Dendritic cell treated with granulocyte-macrophage colony-stimulating factor and Interleukin-4, amounts not matched to agents 40 ng/mL and 50 ng/mL, for 4 days (primary cell): ENCODE measurements around the gene CD209.

Experiments
- H3K27ac Mint-ChIP-seq: one replicate; pipeline ENCODE4 v1.8.0; 2022; ENCODE audit warnings: mild to moderate bottlenecking, mixed read lengths
- H3K27me3 Mint-ChIP-seq: one replicate; pipeline ENCODE4 v1.8.0; 2022; ENCODE audit warnings: mild to moderate bottlenecking, mixed read lengths
- H3K36me3 Mint-ChIP-seq: one replicate; pipeline ENCODE4 v1.8.0; 2022; ENCODE audit warnings: low read depth, mixed read lengths
- H3K4me1 Mint-ChIP-seq: one replicate; pipeline ENCODE4 v1.8.0; 2022; ENCODE audit warnings: low read depth, mixed read lengths
- H3K4me3 Mint-ChIP-seq: one replicate; pipeline ENCODE4 v1.8.0; 2022; ENCODE audit warnings: mild to moderate bottlenecking, moderate library complexity, mixed read lengths
- H3K9me3 Mint-ChIP-seq: one replicate; pipeline ENCODE4 v1.8.0; 2022; ENCODE audit warnings: mixed read lengths
- intact Hi-C: fragments of 100-400 bp; cut with micrococcal nuclease; formaldehyde crosslinking; loops from one replicate; pipeline ENCODE4 v1.15.0; 2022

CD209 gene

GRCh38 chr19:7729211-7729610, 18.1 kb downstream of the CD209 start:
- peak overlapping the region; percentile 90 for H3K27ac Mint-ChIP-seq
- H3K27me3 Mint-ChIP-seq: no peaks in the 10 kb centered on the region
- no peaks in the 10 kb centered on the region for H3K9me3 Mint-ChIP-seq
- H3K36me3 Mint-ChIP-seq: peaks cover 58% of the 10 kb centered on the region
- H3K4me3 Mint-ChIP-seq: peak overlapping the region; percentile 78
- intact Hi-C loops: no loop called here
- H3K4me1 Mint-ChIP-seq: peaks cover 76% of the 10 kb centered on the region

- no peaks in the 10 kb centered on the region for H3K9me3 Mint-ChIP-seq
- peaks cover 65% of the 10 kb centered on the region for H3K4me1 Mint-ChIP-seq
- intact Hi-C loops: no loop called here
- H3K4me3 Mint-ChIP-seq: no peak overlapping the region
- peaks cover 49% of the 10 kb centered on the region for H3K36me3 Mint-ChIP-seq
- no peaks in the 10 kb centered on the region for H3K27me3 Mint-ChIP-seq
- H3K27ac Mint-ChIP-seq: no peak overlapping the region
Observed at GRCh38 chr19:7725791-7726190, 21.5 kb downstream of the CD209 start.

- no peaks in the 10 kb centered on the region for H3K9me3 Mint-ChIP-seq
- intact Hi-C loops: no loop called here
- H3K4me1 Mint-ChIP-seq: peaks cover 54% of the 10 kb centered on the region
- H3K27ac Mint-ChIP-seq: no peak overlapping the region
- H3K27me3 Mint-ChIP-seq: no peaks in the 10 kb centered on the region
- H3K4me3 Mint-ChIP-seq: no peak overlapping the region
- H3K36me3 Mint-ChIP-seq: peaks cover 18% of the 10 kb centered on the region
Observed at GRCh38 chr19:7722231-7722651, 25.1 kb downstream of the CD209 start.

GRCh38 chr19:7720351-7720750, 27.0 kb downstream of the CD209 start:
- Mint-ChIP-seq H3K9me3 (no peaks in the 10 kb centered on the region), H3K4me3 (no peak overlapping the region), H3K27ac (peak overlapping the region; percentile 43), H3K36me3 (peaks cover 6% of the 10 kb centered on the region), H3K4me1 (peaks cover 42% of the 10 kb centered on the region), H3K27me3 (no peaks in the 10 kb centered on the region)
- intact Hi-C loops: no loop called here

GRCh38 chr19:7718668-7719067, 28.7 kb downstream of the CD209 start:
- Mint-ChIP-seq H3K9me3 (no peaks in the 10 kb centered on the region), H3K36me3 (no peaks in the 10 kb centered on the region), H3K4me3 (no peak overlapping the region), H3K27me3 (no peaks in the 10 kb centered on the region), H3K4me1 (peaks cover 55% of the 10 kb centered on the region), H3K27ac (peak overlapping the region; percentile 45)
- intact Hi-C loops: no loop called here

GRCh38 chr19:7716762-7717161, 30.6 kb downstream of the CD209 start:
- no peaks in the 10 kb centered on the region for H3K36me3 Mint-ChIP-seq
- no peaks in the 10 kb centered on the region for H3K9me3 Mint-ChIP-seq
- no peak overlapping the region for H3K4me3 Mint-ChIP-seq
- H3K27me3 Mint-ChIP-seq: no peaks in the 10 kb centered on the region
- intact Hi-C loops: no loop called here
- H3K4me1 Mint-ChIP-seq: peaks cover 46% of the 10 kb centered on the region
- no peak overlapping the region for H3K27ac Mint-ChIP-seq

GRCh38 chr19:7715671-7716070, 31.7 kb downstream of the CD209 start:
- H3K9me3 Mint-ChIP-seq: no peaks in the 10 kb centered on the region
- H3K36me3 Mint-ChIP-seq: no peaks in the 10 kb centered on the region
- intact Hi-C loops: no loop called here
- no peak overlapping the region for H3K4me3 Mint-ChIP-seq
- no peaks in the 10 kb centered on the region for H3K27me3 Mint-ChIP-seq
- H3K27ac Mint-ChIP-seq: peak overlapping the region; percentile 90
- H3K4me1 Mint-ChIP-seq: peaks cover 48% of the 10 kb centered on the region

- Mint-ChIP-seq H3K27ac (peak overlapping the region; percentile 68), H3K4me3 (no peak overlapping the region), H3K36me3 (no peaks in the 10 kb centered on the region), H3K4me1 (peaks cover 76% of the 10 kb centered on the region), H3K27me3 (no peaks in the 10 kb centered on the region), H3K9me3 (no peaks in the 10 kb centered on the region)
- intact Hi-C loops: no loop called here
Observed at GRCh38 chr19:7710616-7711015, 36.7 kb downstream of the CD209 start.

- H3K27me3 Mint-ChIP-seq: no peaks in the 10 kb centered on the region
- no peaks in the 10 kb centered on the region for H3K36me3 Mint-ChIP-seq
- no peaks in the 10 kb centered on the region for H3K9me3 Mint-ChIP-seq
- H3K4me1 Mint-ChIP-seq: peaks cover 77% of the 10 kb centered on the region
- peak overlapping the region; percentile 68 for H3K27ac Mint-ChIP-seq
- no peak overlapping the region for H3K4me3 Mint-ChIP-seq
- intact Hi-C loops: no loop called here
Observed at GRCh38 chr19:7709932-7710460, 37.3 kb downstream of the CD209 start.

- intact Hi-C loops: loop anchor here (1.0 kb wide), 1 partner anchor 7 kb away; no protein-coding TSS in a partner anchor
- Mint-ChIP-seq H3K27ac (peak overlapping the region; percentile 96), H3K27me3 (no peaks in the 10 kb centered on the region), H3K4me3 (peak overlapping the region; percentile 65), H3K36me3 (no peaks in the 10 kb centered on the region), H3K4me1 (peaks cover 89% of the 10 kb centered on the region), H3K9me3 (no peaks in the 10 kb centered on the region)
Observed at GRCh38 chr19:7706955-7707456, 40.3 kb downstream of the CD209 start.

- no peaks in the 10 kb centered on the region for H3K9me3 Mint-ChIP-seq
- H3K4me1 Mint-ChIP-seq: peaks cover 96% of the 10 kb centered on the region
- peak overlapping the region; percentile 96 for H3K27ac Mint-ChIP-seq
- no peaks in the 10 kb centered on the region for H3K36me3 Mint-ChIP-seq
- no peaks in the 10 kb centered on the region for H3K27me3 Mint-ChIP-seq
- intact Hi-C loops: loop anchor here (1.0 kb wide), 1 partner anchor 8 kb away; no protein-coding TSS in a partner anchor
- H3K4me3 Mint-ChIP-seq: peak overlapping the region; percentile 65
Observed at GRCh38 chr19:7706188-7706954, 41.0 kb downstream of the CD209 start.

GRCh38 chr19:7705387-7706187, 41.7 kb downstream of the CD209 start:
- Mint-ChIP-seq H3K27me3 (no peaks in the 10 kb centered on the region), H3K4me1 (peaks cover 97% of the 10 kb centered on the region), H3K36me3 (no peaks in the 10 kb centered on the region), H3K27ac (peak overlapping the region; percentile 96), H3K9me3 (no peaks in the 10 kb centered on the region), H3K4me3 (peak overlapping the region; percentile 65)
- intact Hi-C loops: loop anchor here (1.0 kb wide), 1 partner anchor 9 kb away; no protein-coding TSS in a partner anchor

- peaks cover under 1% of the 10 kb centered on the region for H3K36me3 Mint-ChIP-seq
- H3K4me1 Mint-ChIP-seq: peaks cover 96% of the 10 kb centered on the region
- peak overlapping the region; percentile 96 for H3K27ac Mint-ChIP-seq
- no peaks in the 10 kb centered on the region for H3K9me3 Mint-ChIP-seq
- no peaks in the 10 kb centered on the region for H3K27me3 Mint-ChIP-seq
- intact Hi-C loops: no loop called here
- H3K4me3 Mint-ChIP-seq: peak overlapping the region; percentile 35
Observed at GRCh38 chr19:7704280-7705060, 42.9 kb downstream of the CD209 start.
